Large intestine (tissue), 1 donor: ENCODE results near the gene ASCC1. TPM values are rescaled to one million over a fixed set of nuclear protein-coding genes. Genes with fewer than 3 reads are reported as not detected.

Experiments
- polyA plus RNA-seq: library from polyadenylated mRNA; unstranded; fragments of 120-200 nt; gene quantifications from one replicate; pipeline ENCODE4 v1.2.1, GENCODE V29; 2013

The ASCC1 gene
- polyA plus RNA-seq, 1 donor: 23.1 TPM

Other genes with a start within 250 kb of the ASCC1 start
- 17.4 TPM for gene SPOCK2, start 127.7 kb downstream of the ASCC1 start, polyA plus RNA-seq
- gene ANAPC16, start 264 bp downstream of the ASCC1 start, polyA plus RNA-seq: 122 TPM
- gene DDIT4, start 57.6 kb upstream of the ASCC1 start, polyA plus RNA-seq: 47.2 TPM
- 35.3 TPM for gene DNAJB12, start 138.6 kb upstream of the ASCC1 start, polyA plus RNA-seq